Hematopoietic multipotent progenitor cell treated with erythropoietin and hydrocortisone succinate and interleukin-3 and kit ligand, for 15 days (in vitro differentiated cells): ENCODE measurements around the gene CRTC1.

Source experiments
- DNase-seq: peaks from one replicate; pipeline ENCODE4 v3.0.0-alpha.2; 2015; ENCODE audit warnings: low spot score

Gene CRTC1

GRCh38 chr19:18749362-18750231 is 66.1 kb downstream of the CRTC1 start:
- DNase-seq, result no peak

DNA sequence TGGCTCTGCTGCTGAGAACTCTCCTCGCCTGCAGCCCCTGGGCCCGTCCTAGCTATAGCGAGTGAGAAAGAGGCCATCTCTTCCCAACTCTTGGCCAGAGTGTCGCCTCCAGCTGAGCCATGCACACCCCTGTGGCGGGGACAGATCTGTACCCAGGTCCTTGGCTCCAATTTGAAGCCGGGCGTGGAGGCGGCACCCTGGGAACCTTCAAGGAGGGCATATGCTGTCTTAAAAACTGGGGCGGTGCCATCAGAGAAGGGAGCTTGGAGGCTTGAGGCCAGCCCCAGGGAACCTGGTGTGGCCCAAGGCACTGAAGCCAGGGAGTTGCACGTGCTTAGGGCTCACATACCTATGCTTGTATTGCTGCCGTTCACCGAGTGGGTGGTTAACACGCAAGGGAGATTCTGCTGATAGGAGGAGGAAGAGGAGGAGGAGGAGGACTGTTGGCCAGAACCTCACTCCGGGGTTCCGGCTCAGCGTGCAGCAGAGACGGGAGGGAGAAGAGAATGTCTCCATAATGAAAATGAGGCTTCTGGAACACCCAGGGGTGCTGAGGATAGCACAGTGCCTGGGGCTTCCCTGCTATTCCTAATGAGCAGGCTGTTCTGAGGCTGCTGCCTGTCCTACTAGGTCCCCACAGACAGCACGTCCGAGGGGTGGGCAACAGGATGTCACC is 67.0 kb downstream of the CRTC1 start:
- no peak for DNase-seq

GRCh38 chr19:18751571-18751970 is 68.1 kb downstream of the CRTC1 start:
- no peak for DNase-seq

GRCh38 chr19:18754501-18754900 is 71.0 kb downstream of the CRTC1 start:
- DNase-seq, result no peak

GRCh38 chr19:18756896-18757295 is 73.4 kb downstream of the CRTC1 start:
- DNase-seq, result no peak

GRCh38 chr19:18759304-18759994 is 76.0 kb downstream of the CRTC1 start:
- DNase-seq, result no peak

- DNase-seq, result no peak
Measured at GRCh38 chr19:18759995-18760426, 76.5 kb downstream of the CRTC1 start.

DNA sequence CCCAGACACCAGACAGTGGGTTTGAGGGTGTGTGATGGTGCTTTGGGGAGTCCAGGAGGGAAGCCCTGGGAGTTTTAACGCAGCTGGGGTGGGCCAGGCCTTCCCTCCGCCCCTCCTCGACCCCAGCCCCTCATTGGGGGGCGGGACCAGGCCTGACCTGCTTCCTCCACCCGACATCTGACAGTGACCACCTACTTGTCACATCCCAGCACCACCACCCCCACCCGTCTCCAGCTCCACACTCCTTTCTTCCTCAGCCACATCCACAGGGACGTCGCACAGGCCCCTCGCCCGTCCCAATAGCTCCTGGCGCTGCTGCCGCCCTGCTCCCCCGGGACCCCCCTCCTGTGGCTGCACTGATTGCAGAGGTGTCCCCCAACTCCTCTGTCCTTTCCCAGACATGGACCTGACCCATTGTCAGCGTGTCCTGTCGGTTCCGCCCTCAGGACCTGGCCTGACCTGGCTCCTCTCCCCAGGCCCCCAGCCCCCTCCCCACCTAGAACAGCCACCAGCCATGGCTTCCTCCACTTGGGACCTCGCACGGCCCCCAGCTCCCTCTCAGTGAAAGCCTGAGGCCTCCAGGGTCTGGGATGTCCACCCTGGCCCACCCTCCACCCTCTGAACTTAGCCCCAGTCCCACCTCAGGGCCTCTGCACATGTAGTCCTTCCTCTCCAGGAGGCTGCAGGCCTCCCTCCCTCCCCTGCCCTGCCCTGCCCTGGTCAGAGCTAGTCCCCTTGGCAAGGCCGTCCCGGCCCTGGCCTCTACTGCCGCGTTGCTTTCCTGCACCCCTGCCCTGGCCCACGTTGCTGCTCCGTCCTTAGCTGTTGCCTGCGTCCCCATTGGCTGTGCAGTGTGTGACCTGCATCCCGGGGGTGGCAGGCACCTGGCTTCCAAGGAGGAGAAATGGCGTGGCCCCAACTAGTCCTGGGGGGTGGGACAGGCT is 77.2 kb downstream of the CRTC1 start:
- no peak for DNase-seq

GRCh38 chr19:18761531-18762110 is 78.1 kb downstream of the CRTC1 start:
- DNase-seq, result no peak

DNA sequence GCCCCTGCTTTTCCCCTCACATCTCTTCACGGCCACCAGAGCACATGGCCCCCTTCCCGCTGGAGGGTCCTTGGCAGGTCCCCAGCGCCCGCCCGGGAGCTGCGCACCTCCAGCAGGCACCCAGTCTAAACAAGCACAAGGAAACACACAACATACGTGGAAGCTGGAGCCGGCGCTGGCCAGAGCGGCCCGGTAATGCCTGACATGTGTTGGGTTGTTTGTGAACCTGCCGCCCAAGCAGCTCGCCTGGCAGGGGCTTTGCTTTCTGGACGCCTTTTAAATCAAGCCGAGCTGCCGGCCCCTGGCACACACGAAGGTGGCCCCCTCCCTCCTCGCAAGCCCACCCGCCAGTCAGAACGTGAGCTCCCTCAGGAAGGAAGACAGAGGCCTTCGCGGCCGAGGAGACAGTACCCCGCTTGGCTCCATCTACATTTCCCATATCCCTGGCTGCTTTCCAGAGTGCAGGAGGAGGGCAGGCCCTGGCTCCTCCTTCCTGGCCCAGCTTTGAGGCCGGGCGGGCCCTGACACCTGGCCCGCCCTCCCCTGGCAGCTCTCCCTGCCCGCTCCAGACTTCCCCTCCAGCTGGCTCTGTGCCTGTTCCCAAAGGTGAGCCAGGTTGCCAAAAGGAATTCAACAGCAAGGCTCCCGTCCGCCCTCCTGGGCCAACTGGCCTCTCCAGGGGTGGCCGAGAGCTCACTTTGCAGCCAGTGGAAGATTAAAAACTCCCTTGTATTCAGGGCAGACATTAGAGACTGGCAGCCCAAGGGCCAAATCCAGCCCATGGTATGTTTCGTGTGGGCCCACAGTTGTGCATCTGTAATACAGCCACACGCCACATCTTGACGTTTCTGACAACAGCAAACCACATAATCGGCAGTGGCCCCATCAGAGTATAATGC is 78.9 kb downstream of the CRTC1 start:
- DNase-seq, result no peak

DNA sequence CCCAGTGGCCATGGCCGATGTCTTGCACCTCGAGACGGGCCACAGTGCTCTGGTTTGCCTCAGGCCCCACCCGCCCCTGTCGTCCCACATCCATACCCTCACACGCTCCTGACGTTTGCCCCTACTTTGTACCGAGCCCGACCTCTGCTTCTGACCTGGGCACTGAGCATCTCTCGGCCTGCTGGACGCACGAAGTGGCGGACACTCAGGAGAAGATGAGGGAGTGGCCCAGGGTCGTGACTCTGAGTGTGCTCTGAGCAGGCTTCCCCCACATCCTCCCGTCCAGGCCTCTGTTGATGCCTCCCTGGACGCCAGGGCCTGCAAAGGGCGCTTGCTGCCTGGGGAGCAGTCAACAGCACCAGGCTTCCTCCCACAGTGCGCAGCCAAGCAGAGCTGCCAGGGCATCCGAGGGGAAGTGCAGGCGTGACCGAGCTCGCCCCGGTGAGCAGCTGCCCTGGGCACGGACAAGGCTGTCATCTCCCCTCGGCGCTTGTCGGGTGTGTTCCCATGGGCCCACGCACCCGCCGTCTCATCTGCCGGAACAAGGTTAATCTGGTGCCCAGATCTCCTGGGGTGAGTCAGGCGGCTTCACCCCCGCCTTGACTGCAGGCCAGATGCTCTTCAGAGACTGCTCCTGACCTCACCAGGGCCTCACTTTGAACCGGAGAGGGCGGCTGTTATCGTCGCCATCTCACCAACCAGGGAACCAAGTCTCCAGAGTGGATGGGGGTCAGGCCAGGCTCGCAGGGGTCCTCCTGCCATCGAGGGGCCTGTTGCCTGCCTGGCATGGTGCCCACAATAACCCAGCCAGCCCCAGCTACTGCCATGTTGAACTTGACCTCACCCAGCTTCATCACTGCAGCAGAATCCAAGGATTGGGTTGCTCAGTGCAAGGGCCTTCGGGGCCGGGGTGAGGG is 80.5 kb downstream of the CRTC1 start:
- peak; percentile 28 for DNase-seq

DNA sequence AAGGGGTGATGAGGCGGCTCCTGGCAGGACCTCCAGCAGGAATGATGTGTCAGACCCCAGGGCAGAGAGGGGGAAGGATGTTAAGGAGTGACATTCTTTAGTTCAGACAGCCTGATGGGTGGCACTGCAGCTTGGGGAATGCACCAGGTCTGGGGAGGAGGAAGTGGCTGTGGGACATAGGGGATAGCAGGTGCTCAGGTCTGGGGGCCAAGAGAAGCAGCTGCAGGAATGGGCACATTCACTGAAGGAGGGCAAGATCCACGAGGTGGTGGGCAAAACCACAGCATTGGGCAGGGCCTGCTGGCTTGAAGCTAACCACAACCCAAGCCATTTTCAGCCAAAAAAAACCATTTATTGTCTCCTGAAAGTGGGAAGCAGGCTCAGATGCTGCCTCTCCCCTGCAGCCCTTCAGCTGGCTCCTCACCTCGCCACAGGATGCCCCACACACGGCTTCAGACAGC is 81.1 kb downstream of the CRTC1 start:
- DNase-seq, result no peak

DNA sequence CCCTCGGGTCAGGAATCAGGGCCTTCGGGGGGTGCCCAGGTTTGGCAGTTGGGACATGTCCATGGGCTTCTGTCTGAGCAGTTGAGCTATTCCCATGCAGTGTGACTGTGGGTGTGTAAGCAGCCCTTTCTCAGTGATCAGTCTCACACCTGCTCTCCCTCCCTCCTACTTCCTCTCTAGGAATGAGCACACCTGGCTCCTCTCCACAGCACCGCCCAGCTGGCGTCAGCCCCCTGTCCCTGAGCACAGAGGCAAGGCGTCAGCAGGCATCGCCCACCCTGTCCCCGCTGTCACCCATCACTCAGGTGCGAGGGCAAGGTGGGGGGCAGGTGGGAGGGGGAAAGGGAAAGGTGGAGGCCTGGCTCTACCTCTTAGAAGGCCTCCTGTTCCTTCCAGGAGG is 81.7 kb downstream of the CRTC1 start:
- no peak for DNase-seq

DNA sequence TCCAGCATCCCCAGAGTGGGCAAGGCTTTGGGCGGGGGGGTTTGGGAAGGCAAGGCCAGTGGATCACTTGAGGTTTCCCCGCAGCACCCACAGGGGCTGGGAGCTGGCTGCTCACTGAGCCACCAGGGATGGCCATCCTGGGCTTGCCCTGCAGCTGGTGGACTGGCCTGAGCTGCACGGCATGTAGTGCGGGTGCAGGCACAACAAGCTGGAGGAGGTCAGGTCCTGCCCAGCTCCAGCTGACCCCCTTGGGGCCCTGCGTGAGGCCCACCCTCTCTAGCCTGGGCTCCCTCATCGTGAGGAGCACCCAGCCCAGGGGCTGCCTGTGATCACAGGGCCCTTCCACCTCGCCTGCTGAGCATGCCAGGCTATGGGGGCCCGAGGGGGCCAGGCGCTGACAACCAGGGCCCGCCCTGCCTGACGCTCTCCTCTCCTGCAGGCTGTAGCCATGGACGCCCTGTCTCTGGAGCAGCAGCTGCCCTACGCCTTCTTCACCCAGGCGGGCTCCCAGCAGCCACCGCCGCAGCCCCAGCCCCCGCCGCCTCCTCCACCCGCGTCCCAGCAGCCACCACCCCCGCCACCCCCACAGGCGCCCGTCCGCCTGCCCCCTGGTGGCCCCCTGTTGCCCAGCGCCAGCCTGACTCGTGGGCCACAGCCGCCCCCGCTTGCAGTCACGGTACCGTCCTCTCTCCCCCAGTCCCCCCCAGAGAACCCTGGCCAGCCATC is 84.7 kb downstream of the CRTC1 start:
- no peak for DNase-seq

GRCh38 chr19:18768997-18769891 is 85.8 kb downstream of the CRTC1 start:
- DNase-seq, result no peak

DNA sequence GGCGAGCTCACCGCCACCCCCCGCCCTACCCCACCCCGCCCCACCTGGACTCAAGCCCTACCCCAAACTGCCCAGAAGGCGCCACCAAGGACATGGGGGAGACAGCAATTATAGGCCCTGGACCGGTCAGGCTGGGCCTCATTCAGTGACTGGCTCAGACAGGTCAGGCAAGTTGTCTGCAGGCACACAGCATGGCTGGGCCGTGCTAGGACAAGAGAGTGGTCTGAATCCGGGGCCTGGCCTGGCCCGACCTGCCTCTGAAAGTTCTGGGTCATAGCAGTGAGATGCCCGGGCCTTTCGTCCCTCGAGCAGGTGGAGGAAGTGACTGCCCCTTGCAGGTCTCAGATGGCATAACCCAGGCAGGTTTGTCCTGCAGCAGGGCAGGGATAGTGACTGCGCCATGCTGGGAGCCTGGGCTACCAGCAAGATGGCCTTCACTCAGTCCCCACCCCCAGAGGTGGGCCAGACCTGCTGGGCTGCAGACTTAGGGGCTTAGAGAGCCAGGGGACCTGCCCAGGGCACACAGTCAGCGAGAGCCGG is 86.6 kb downstream of the CRTC1 start:
- no peak for DNase-seq
